CD4-positive, alpha-beta T cell treated with Interleukin-15 for 4 hours (primary cell): ENCODE results near the gene ZKSCAN3.
A peak's percentile ranks its signal among the peaks of the same experiment; 100 is the strongest.
"Not testable (repeated sequence)": the region's sequence is repeated elsewhere in the genome, so short reads cannot be mapped to it uniquely, and the experiment has no call there.

Source experiments
- DNase-seq: peaks from one replicate; pipeline ENCODE4 v3.0.0-alpha.2; 2020; ENCODE audit warnings: low spot score

ZKSCAN3 gene

DNA sequence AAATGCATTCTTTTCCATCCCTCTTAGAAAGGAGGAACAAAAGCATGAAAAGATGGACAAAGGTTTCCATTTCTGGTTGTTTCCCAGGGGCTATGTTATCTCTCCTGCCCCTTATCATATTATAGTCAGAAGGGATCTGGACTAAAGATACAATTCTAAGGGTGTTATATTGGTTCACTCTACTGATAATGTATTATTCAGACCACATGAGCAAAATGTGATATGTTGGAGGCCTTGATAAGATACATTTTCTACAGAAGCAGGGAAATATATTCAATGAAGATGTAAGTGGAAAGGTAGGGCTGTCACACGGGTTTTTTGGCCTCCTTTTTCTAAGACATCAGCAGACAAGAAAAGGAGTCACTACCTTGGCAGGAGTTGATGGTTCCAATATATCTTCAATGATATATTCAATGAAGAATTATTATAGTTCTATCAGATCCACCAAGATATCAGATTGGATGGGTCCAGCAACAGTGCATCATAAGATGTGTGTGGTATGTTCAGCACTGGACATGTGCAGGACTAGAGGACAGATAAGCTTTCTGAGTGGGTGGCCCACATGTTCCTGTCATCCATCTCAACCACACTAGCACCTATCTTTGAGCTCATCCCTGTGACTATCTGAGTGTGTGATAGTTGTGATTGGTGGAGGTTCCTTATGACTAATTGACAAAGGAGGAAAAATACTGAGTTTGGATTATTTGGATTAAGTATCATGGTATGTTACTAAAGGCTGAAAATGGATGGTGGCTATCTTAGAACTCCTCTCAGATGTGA lies 5.7 kb upstream of the ZKSCAN3 start:
- DNase-seq: no peak

DNA sequence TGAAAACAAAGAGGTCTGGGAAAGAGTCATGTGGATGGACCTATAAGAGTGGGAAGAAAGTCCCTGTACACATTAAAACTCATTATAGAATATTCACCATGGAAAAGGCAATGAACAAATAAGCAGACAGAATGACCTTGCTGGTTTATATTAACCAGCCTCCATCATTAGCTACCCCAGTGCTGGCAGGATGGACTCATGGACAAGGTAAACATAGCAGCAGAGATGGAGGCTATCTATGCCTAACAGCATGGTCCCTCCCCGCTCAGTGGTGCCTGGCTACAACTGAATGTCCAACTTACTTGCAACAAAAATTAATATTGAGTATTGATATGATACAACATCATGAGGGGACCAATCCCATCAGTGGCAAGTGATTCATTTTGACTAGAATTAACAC lies 4.5 kb upstream of the ZKSCAN3 start:
- no peak for DNase-seq

- no peak for DNase-seq
Measured at GRCh38 chr6:28347119-28347518, 2.6 kb upstream of the ZKSCAN3 start.

GRCh38 chr6:28349344-28349891 lies 329 bp upstream of the ZKSCAN3 start:
- no peak for DNase-seq

DNA sequence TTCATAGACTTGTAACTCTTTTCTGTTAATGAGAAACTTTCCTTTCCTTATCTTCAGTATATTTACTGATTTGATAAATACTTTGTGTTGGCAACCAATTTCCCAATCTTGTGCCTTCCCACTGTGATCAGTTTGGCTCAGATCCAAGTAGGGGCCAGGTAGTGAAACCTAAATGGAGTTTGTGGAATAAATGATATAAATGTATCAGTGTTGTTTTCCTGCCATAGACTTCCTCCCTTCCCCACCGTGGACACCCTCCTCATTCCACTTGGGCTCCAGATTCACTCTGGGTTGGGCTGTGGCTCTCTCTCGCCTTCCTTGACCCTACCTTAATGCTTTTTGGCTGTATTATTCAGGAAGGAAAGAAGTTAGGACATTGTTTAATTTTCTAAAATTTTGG lies 1.3 kb downstream of the ZKSCAN3 start:
- DNase-seq: no peak

- DNase-seq: no peak
Measured at GRCh38 chr6:28351493-28351925, 1.8 kb downstream of the ZKSCAN3 start.

DNA sequence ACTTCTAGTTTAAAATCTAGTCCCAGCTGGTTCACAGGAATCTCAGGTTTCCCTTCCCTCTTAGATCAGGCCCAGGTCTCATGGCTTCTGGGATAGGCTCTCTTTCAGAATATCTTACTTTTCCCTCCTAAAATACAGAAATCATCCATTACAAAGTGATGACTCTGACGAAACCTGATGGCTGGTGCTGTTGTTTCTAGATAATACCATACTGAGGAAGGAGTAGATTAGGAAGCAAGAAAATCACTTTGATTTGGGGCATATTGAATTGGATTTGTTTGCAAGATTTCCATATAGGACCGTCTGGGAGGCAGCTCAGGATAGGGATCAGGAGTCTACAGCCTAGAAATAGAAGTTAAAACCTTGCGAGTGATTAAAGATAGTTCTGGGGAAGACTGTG lies 3.6 kb downstream of the ZKSCAN3 start:
- DNase-seq: no peak

- no peak for DNase-seq
Measured at GRCh38 chr6:28353981-28354676, 4.4 kb downstream of the ZKSCAN3 start.

DNA sequence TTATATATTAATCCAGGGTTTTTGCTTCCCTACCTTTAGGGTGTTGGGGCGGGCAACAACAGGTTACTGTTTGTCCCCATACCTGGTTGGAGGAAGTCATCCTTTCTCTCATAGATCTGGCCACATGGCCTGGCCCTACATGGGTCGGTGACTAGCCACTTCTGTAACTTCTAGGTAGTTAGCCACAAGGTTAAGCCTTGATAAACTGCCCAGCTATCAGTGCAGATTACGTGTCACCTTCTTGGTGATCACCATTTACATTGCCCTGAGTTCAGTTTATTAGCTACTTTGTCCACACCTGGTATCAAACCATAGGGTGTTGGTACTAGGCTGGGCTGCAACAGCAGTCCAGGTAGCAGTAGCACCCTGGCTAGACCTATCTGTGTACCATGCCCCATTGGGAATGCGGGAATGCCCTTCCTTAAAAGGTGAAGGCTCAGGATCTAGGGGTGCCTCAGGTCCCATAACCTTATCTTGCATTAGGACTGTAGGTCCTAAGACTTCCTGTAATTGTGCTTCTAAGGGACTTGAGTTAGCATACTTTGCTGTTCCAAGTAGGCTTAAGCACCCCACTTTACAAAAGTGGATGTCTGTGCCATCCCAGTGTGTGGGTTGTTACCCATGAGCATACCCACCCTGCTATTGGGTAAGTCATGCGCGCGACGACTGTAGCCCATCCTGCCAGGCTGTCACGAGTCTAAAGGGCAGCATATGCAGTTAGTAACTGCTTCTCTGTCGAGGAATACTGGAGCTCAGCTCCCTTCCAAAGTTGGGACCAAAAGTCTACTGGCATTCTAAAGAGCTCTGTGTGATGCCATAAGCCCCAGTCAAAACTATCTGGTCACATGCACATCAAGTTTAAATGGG lies 5.2 kb downstream of the ZKSCAN3 start:
- DNase-seq: no peak

DNA sequence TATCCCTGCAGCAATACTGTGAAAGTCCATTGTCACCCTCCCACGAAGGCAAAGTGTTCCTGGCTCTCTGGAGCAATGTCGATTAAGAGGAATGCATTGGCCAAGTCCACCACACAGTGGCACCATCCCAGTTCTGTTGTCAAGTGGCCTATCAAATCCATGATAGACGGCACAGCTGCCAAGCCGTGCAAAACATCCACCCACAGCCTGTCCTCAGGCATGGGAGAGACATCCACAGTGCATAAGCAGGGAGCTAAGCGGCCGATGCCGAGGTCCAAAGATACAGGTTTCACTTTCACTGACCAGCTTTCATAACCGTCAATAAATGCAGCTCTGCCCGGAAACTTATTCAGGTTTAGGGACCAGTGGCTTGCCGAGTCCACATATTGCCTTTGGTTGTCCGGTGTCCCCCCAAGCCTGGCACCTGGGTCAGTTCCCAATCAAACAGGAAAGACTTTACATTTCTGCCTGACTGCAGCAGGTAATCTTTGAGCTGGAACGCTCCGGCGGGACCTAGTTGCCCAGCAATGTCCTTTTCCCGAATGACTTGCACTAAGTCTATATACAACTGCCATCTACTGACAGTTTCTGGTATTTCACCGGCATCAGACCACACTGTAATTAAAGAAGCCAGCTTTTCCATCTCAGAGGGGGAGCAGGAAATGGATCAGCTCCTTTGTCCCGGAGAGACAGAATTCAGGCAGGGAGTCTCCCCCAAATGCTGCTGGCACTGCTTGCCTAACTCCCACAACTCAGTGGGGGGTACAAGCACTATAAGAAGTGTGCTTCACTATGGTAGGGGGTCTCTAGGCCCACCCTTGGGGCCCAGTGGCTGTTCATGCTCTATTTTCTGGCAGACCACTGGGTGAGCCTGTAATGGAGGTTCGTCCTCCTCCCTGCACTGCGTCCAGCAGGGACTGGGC lies 6.3 kb downstream of the ZKSCAN3 start:
- DNase-seq: peak; percentile 75

GRCh38 chr6:28356666-28357020 lies 6.9 kb downstream of the ZKSCAN3 start:
- DNase-seq: no peak

DNA sequence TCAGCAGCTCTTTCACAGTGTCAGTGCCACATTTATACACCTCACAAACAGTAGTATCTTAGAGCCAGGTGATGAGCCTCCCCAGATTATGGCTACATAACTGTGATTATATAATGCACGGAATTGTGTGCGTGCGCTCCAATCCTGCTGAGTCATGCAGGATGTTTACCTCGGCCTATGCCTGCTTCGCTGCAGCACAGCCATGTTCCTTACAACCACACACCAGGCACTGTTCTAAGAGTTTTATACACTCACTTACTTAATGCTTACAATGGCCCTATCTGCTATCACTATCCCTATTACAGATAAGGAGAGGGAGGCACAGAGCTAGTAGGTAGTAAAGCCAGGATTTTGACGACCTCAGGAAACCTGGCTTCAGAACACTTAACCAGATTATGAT lies 7.3 kb downstream of the ZKSCAN3 start:
- no peak for DNase-seq

DNA sequence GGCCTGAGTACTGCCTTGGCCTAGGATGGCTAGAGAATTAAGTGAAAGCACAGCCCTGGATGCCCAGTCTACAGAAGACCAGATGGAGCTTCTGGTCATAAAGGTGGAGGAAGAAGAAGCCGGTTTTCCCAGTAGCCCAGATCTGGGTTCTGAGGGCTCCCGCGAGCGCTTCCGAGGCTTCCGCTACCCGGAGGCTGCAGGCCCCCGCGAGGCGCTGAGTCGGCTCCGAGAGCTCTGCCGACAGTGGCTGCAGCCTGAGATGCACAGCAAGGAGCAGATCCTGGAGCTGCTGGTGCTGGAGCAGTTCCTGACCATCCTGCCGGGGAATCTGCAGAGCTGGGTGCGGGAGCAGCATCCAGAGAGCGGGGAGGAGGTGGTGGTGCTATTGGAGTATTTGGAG lies 9.8 kb downstream of the ZKSCAN3 start:
- DNase-seq: not testable (repeated sequence)

- no peak for DNase-seq
Measured at GRCh38 chr6:28360961-28361360, 11.2 kb downstream of the ZKSCAN3 start.

DNA sequence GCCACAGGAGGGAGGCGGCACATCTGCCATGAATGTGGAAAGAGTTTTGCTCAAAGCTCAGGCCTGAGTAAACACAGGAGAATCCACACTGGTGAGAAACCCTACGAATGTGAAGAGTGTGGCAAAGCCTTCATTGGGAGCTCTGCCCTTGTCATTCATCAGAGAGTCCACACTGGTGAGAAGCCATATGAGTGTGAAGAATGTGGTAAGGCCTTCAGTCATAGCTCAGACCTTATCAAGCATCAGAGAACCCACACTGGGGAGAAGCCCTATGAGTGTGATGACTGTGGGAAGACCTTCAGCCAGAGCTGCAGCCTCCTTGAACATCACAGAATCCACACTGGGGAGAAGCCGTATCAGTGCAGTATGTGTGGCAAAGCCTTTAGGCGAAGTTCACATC lies 15.8 kb downstream of the ZKSCAN3 start:
- not testable (repeated sequence) for DNase-seq

- DNase-seq: no peak
Measured at GRCh38 chr6:28368522-28368921, 18.8 kb downstream of the ZKSCAN3 start.

GRCh38 chr6:28369463-28369862 lies 19.7 kb downstream of the ZKSCAN3 start:
- DNase-seq: no peak

DNA sequence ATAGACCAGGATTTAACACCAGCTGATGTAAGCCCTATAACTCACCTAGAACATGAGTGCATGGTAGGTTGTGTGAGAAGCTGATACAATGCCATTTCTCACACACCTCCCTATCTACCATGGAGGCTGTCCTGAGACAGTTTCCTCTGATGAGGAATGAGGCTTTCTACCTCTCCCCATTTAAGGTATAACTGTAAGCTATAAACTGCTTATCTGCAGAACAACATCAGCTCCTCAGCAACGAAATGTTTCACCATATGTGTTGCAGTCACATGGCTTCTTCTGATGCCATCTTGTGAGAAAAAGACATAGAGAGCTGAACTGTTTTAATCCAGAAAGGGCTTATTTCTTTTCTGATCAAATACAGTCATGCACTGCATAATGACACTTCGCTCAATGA lies 20.7 kb downstream of the ZKSCAN3 start:
- DNase-seq: no peak

- no peak for DNase-seq
Measured at GRCh38 chr6:28371280-28371679, 21.5 kb downstream of the ZKSCAN3 start.

DNA sequence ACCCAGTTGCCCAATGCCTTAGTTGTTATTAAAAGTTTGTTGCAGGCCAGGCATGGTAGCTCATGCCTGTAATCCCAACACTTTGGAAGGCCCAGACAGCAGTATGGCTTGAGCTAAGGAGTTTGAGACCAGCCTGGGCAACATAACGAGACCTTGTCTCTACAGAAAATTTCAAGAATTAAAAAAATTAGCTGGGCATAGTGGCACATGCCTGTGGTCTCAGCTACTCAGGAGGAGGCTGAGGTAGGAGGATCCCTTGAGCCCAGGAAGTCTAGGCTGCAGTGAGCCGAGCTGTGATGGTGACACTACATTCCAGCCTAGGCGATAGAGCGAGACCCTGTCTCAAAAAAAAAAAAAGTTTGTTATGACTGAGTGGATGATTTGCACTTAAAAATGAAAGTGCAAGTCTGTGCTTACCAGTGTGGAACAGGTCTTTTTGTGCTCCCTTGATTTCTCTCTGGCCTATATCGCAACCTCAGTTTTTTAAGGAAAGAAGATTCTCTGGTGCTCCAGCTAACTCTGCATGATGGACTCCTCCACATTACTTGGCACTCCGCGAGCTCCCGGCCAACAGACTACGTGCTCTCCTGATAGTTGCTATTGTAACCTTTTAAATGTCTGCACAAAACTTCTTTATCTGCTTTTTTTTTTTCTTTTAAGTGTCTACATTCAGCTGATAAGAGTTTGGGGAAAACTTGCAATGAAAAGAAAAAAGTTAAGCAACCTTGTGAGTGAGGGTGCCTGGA lies 22.1 kb downstream of the ZKSCAN3 start:
- DNase-seq: no peak

- no peak for DNase-seq
Measured at GRCh38 chr6:28373925-28374324, 24.2 kb downstream of the ZKSCAN3 start.
